ENCODE measurements around the gene ZNF385B.

The ZNF385B gene

GRCh38 chr2:179875864-179876263, 14.5 kb upstream of the ZNF385B start:
- DNase-seq (ENCODE audit: low spot score), result no peak
- TF ChIP-seq, protein P1, sequence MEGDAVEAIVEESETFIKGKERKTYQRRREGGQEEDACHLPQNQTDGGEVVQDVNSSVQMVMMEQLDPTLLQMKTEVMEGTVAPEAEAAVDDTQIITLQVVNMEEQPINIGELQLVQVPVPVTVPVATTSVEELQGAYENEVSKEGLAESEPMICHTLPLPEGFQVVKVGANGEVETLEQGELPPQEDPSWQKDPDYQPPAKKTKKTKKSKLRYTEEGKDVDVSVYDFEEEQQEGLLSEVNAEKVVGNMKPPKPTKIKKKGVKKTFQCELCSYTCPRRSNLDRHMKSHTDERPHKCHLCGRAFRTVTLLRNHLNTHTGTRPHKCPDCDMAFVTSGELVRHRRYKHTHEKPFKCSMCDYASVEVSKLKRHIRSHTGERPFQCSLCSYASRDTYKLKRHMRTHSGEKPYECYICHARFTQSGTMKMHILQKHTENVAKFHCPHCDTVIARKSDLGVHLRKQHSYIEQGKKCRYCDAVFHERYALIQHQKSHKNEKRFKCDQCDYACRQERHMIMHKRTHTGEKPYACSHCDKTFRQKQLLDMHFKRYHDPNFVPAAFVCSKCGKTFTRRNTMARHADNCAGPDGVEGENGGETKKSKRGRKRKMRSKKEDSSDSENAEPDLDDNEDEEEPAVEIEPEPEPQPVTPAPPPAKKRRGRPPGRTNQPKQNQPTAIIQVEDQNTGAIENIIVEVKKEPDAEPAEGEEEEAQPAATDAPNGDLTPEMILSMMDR (IDR thresholded peaks at IDR 0.05; ENCODE audit: extremely low read depth, missing control alignments), result no peak

- DNase-seq (ENCODE audit: low spot score), result no peak
- TF ChIP-seq, protein P1 (IDR thresholded peaks at IDR 0.05; ENCODE audit: extremely low read depth, missing control alignments), result no peak
Observed at GRCh38 chr2:179862898-179863458, 1.6 kb upstream of the ZNF385B start.

GRCh38 chr2:179861027-179861415, 391 bp downstream of the ZNF385B start:
- peak; percentile 44 for DNase-seq (ENCODE audit: low spot score)
- TF ChIP-seq, protein P1 (IDR thresholded peaks at IDR 0.05; ENCODE audit: extremely low read depth, missing control alignments), result no peak

GRCh38 chr2:179860255-179861026, 971 bp downstream of the ZNF385B start:
- TF ChIP-seq, protein P1 (IDR thresholded peaks at IDR 0.05; ENCODE audit: extremely low read depth, missing control alignments), result no peak
- peak; percentile 41 for DNase-seq (ENCODE audit: low spot score)

GRCh38 chr2:179859523-179859922, 1.9 kb downstream of the ZNF385B start:
- no peak for DNase-seq (ENCODE audit: low spot score)
- TF ChIP-seq, protein P1 (IDR thresholded peaks at IDR 0.05; ENCODE audit: extremely low read depth, missing control alignments), result no peak

DNA sequence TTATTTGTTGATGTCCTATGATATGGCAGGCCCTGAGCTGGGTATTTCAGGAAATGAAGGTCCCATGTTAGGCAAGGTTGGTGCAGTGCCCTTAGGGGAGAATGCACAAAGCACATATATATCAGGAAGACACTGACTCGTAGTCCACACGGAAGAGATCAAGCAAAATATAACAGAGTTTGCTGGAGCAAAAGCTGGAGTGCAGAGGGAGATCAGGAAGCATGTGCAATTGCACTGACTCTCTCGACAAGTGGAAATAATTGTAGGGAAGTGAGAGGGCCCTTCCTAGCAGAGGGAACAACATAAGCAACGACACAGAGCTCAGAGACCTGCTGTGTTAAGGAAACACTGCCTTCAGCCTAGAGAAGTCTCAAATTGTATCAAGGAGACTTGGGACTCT, 4.2 kb downstream of the ZNF385B start:
- DNase-seq (ENCODE audit: low spot score), result no peak
- TF ChIP-seq, protein P1 (IDR thresholded peaks at IDR 0.05; ENCODE audit: extremely low read depth, missing control alignments), result no peak

DNA sequence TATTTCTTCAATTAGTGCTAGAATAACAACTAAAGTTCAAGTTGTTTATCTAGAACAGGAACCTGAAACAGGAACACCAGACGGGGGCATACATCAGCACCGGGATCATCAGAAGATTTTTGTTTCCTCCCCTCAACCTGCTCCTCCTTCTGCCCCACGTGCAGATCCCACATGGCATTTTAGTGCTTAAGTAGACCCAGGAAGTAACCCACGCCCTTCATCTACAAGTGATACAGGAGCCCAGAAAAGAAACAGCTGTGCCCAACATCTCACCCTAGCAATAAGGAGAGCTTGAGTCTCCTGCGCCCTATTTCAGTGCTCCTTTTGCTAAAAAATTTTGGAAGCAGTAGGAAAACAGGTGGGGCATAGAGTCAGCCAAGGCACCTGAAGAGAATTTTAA, 5.2 kb downstream of the ZNF385B start:
- no peak for DNase-seq (ENCODE audit: low spot score)
- TF ChIP-seq, protein P1 (IDR thresholded peaks at IDR 0.05; ENCODE audit: extremely low read depth, missing control alignments), result no peak

All from GM20000 (cell line).